Esophagus mucosa (tissue), 1 donor: ENCODE measurements around the gene GBP3. TPM values are rescaled to one million over a fixed set of nuclear protein-coding genes. Genes with fewer than 3 reads are reported as not detected.
"Not testable (repeated sequence)": the region's sequence is repeated elsewhere in the genome, so short reads cannot be mapped to it uniquely, and the experiment has no call there.

Source experiments
- ATAC-seq: fragments of 200-7000 bp; cut with Tn5 transposase; one replicate; pipeline ENCODE4 v1.9.1; 2020
- total RNA-seq: library from RNA; stranded (reverse); gene quantifications from one replicate; pipeline ENCODE4 v1.2.4, GENCODE V29; 2023
- donor health status: DM: yes; HTN: yes; CAD: no.

The GBP3 gene
- total RNA-seq, 1 donor from 2014 or later, result 9.4 TPM

DNA sequence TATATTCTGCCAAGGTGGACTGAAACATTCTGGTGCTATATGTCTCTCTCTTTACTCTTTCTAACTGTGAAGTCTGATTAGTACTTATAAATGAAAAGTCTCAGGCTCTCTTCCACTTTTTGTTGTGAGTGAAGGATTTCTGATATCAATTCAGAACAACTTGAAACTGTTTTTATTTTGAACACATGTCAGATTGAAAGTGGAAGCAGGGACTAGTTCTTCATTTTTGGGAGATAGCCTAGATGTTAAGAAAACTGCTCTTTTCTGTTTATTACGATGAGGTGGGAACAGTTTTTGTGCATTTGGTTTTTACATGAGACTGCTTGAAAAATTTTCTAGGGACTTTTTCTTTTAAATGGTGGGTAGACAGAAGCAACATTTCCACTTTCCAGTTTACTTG lies 14.5 kb upstream of the GBP3 start:
- ATAC-seq, result no peak

- ATAC-seq, result no peak
These were observed 12.4 kb upstream of the GBP3 start for GRCh38 chr1:89035080-89035479.

DNA sequence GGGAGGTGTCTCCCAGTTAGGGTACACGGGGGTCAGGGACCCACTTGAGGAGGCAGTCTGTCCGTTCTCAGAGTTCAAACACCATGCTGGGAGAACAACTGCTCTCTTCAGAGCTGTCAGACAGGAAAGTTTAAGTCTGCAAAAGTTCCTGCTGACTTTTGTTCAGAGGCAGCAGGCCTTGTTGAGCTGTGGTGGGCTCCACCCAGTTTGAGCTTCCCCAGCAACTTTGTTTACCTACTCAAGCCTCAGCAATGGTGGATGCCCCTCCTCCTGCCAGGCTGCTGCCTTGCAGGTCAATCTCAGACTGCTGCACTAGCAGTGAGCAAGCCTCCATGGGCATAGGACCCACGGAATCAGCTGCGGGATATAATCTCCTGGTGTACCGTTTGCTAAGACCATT lies 11.3 kb upstream of the GBP3 start:
- not testable (repeated sequence) for ATAC-seq

GRCh38 chr1:89029051-89029450 lies 6.4 kb upstream of the GBP3 start:
- ATAC-seq, result not testable (repeated sequence)

DNA sequence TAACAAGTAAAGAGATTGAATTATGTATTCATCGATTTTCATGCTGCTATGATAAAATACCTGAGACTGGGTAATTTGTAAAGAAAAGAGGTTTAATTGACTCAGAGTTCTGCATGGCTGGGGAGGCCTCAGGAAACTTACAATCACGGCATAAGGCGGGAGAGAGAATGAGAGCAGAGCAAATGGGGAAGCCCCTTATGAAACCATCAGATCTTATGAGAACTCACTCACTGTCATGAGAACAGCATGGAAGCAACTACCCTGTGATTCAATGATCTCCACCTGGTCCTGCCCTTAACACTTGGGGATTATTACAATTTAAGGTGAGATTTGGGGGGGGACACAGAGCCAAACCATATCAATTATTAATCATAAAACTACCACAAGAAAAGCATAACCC lies 3.3 kb upstream of the GBP3 start:
- no peak for ATAC-seq

DNA sequence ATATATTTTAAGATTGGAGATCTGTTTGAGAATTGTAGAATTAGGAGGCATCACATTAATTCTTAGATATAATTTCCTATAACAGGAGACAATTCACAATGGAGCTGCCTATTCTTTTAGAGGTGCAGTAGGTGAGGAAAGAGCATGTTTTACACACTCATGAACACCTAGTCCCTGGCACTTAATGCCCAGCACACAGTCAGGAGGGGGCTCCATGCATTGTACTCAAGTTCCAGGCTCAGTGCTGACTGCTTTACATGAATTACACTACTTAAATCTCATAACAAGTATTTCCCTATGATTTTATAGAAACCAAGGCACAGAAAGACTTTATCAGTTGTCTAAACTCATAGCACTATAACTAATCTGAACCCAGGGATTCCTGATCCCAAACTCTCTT lies 360 bp upstream of the GBP3 start:
- ATAC-seq, result no peak

DNA sequence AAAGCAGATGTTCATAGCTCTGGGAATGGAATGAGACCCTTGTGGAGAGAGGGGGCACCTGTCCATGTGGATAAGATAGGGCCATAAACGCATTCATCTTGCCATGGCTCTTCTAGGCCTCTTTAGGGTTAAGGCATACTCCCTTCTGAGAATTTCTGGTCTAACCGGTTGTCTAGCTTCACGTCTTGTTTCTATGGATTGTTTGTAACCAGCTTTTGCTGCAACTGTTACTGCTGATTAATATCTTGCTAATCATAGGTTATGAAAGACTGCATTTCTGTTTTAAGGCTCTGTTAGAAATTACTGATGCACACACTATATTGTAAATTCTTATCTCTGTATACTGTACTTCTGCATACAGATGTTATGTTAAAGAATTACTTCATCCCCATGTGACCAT lies 4.3 kb downstream of the GBP3 start:
- not testable (repeated sequence) for ATAC-seq

DNA sequence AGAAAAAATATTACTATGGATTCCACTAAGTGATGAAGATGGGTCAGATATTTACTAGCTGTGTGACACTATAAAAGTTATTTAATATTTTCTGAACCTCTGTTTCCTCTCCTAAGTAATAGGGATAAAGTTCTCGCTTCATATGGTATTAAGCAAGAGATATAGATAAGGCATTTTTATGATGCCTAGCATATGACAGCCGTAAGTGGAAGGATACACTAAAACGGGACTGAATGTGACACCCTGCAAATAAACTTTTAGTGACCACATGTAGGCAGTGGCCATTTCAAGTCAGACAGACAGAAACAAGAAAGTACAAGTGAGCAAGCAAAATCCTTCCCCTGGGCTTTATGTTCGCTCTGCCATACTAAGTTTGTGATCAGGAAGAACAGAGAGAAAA lies 14.2 kb downstream of the GBP3 start:
- ATAC-seq, result no peak

GRCh38 chr1:89005286-89006151 lies 17.1 kb downstream of the GBP3 start:
- ATAC-seq, result peak; percentile 75

DNA sequence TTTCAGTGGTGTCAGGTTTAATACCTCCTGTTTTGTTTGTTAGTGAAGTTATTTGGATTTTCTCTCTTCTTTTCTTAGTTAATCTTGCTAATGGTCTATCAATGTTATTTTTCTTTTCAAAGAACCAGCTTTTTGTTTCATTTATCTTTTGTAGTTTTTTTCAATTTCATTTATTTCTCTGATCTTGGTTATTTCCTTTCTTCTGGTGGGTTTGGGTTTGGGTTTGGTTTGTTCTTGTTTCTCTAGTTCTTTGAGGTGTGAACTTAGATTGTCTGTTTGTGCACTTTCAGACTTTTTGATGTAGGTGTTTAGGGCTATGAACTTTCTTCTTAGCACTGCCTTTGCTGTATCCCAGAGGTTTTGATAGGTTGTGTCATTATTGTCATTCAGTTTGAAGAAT lies 20.5 kb downstream of the GBP3 start:
- not testable (repeated sequence) for ATAC-seq

DNA sequence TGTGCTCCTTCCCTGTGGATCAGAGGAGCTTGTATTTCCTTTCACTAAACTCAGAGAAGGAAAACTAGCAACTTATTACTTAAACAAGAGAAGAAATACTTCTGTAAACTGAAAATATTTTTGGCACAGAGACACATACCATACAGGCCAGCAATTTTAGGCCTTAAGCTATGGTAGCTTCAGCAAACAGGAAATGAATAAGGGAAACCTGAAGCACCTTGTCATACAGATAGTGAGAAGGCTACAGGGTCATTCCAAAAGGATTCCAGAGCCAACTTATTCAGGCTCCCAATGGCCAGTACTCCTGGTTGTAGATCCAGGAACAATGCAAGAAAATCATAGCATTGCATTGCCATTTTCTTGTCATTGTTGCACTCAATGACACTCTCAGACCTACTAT lies 21.2 kb downstream of the GBP3 start:
- ATAC-seq, result peak; percentile 25

GRCh38 chr1:88998716-88999115 lies 23.9 kb downstream of the GBP3 start:
- peak; percentile 89 for ATAC-seq

- ATAC-seq, result no peak
These were observed 32.2 kb downstream of the GBP3 start for GRCh38 chr1:88990426-88990825.

DNA sequence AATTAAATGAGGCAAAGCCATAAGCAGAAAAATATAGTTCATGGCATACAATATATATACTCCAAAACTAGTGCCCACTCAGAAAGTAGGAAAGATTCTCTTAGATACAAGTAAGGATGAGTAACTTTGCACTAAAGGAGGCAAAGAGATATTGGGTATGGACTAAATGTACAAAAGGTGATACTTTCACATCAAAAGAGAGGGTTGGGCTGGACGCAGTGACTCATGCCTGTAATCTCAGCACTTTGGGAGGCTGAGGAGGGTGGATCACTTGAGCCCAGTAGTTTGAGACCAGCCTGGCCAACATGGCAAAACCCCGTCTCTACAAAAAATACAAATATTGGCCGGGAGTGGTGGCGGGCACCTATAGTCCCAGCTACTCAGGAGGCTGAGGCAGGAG lies 37.0 kb downstream of the GBP3 start:
- ATAC-seq, result peak; percentile 30

- ATAC-seq, result peak; percentile 96
These were observed 37.6 kb downstream of the GBP3 start for GRCh38 chr1:88985032-88985431.

- peak; percentile 5 for ATAC-seq
These were observed 38.1 kb downstream of the GBP3 start for GRCh38 chr1:88984569-88984968.

GRCh38 chr1:88983791-88984559 lies 38.7 kb downstream of the GBP3 start:
- ATAC-seq, result peak; percentile 56

GRCh38 chr1:88982055-88982454 lies 40.6 kb downstream of the GBP3 start:
- ATAC-seq, result no peak

- not testable (repeated sequence) for ATAC-seq
These were observed 41.2 kb downstream of the GBP3 start for GRCh38 chr1:88981506-88981905.

- ATAC-seq, result no peak
These were observed 41.8 kb downstream of the GBP3 start for GRCh38 chr1:88980870-88981269.

DNA sequence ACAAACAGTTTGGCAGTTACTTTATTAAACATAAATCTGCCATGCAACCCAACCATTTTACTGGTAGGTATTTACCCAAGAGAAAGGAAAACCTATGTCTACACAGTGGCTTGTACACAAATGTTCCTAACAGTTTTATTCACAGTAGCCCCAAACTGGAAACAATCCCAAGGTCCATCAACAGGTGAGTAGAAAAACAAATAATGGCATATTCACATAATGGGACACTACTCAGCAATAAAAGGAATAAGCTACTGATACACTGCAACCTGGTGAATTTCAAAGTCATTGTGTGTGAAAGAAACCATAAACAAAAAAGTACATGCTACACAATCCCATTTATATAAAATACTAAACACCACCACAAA lies 42.9 kb downstream of the GBP3 start:
- no peak for ATAC-seq

DNA sequence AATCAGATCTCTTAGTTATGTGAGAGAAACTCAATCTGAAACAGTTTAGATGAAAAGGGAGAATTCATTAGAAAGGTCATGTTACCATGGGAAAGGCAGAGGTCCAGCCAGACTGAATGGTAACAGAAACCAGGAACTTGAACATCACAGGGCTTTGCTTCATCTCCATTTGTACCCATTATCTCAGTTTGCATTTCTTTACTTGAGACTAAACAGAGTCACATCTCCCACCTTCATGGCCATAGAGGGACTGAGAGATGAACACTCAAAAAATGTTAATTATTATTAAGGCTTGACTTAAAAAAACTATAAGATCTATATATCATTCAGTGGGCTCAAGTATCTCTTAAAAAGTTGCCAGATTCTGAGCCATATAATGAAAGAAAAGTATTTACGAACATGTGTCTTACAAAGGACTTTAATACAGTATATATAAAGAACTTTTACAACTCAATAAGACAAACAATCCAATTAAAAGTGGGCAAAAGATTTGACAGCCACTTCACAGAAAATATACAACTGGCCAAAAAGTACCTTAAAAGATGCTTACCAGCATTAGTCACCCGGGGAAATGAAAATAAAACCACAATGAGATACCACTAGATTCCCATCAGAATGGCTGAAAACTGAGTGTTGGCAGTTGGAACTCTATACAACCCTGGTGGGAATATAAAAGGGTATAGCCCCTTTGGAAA lies 43.5 kb downstream of the GBP3 start:
- ATAC-seq, result no peak

DNA sequence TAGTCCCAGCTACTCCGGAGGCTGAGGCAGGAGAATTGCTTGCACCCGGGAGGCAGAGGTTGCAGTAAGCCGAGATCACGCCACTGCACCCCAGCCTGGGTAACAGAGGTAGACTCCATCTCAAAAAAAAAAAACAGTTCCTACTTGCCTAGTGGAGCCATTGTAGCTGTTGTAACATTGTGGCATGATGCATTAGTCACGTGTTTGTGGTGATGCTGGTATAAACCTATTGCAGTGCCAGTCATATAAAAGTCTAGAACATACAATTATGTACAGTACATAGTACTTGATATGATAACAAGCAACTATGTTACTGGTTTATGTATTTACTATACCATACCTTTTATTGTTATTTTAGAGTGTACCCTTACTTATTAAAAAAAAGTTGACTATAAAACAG lies 46.4 kb downstream of the GBP3 start:
- ATAC-seq, result no peak
